Effector CD8-positive, alpha-beta T cell (primary cell): ENCODE data around the gene KLHL12.
A peak's percentile ranks its signal among the peaks of the same experiment; 100 is the strongest.
"Not testable (repeated sequence)": the region's sequence is repeated elsewhere in the genome, so short reads cannot be mapped to it uniquely, and the experiment has no call there.

Experiments used
- DNase-seq: peaks from one replicate; lab custom pipeline; 2025; lab: John Stamatoyannopoulos, UW

Gene KLHL12

DNA sequence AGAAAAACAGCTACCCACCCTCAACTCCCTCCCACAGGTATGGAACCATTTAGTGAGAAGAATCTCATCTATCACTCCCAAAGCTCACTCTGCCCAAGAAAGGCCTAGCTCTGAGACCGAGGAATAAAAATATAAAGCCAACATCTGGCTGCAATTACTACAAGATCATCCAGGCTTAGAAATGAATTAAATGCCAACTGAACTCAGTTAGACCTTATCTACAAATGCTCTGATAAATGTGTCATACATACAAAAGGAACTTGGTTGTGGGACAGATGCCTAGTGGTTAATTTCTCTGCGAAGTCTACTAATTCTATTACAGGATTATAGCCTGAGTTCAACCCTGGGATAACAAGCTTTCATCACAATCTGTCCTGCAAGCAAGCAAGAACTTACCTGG, 24.4 kb upstream of the KLHL12 start:
- DNase-seq, result no peak

DNA sequence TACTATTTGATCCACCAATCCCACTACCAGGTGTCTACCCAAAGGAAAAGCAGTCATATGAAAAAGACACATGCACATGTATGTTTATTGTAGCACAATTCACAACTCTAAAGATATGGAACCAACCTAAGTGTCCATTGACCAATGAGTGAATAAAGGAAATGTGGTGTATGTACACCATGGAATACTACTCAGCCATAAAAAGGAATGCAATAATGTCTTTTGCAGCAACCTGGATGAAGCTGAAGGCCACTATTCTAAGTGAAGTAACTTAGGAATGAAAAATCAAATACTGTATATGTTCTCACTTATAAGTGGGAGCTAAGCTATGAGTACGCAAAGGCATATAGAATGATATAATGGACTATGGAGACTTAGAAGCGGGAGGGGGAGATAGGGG, 18.4 kb upstream of the KLHL12 start:
- no peak for DNase-seq

DNA sequence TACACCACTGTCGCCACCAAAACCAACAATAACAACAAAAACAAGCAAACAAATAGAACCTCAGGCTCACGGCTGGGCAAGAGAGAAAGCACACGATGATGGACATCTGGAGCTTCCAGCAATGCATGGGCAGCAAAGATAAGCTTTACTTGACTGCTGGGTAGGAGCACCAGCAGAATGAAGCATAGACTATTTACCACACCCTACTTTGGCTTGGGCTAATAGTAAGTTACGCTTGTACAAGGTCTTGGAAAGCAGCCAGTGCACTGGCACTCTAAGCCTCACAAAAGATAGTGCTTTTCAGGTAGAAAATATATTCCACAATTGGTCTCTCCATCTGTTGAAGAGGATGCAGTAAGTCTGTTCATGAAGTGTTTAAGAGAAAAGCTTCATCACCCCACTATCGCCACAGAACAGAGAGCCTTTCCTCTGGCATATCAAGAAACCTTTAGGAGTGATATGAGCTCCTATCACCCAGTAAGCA, 17.4 kb upstream of the KLHL12 start:
- no peak for DNase-seq

DNA sequence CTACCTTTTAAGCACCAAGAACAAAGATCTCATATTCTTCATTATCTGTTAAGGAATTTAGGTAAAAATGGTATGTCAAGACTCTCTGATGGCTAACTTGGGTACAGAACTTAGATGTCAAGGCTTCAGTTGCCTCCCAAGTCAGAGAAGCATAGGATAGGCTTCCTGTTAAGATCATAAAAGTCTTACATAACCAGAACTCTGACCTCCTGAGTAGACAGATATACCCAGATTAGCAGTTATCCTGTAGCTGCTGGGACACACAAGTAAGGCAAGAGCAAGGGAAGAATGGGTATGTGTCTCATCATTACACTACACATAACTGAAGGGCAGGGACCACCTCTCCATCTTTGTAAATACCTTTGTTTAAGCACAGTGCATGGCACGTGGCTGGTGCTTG, 15.4 kb upstream of the KLHL12 start:
- no peak for DNase-seq

- no peak for DNase-seq
Observed at GRCh38 chr1:202941372-202941771, 14.3 kb upstream of the KLHL12 start.

- no peak for DNase-seq
Observed at GRCh38 chr1:202940561-202940960, 13.5 kb upstream of the KLHL12 start.

GRCh38 chr1:202938287-202938925, 11.4 kb upstream of the KLHL12 start:
- no peak for DNase-seq

DNA sequence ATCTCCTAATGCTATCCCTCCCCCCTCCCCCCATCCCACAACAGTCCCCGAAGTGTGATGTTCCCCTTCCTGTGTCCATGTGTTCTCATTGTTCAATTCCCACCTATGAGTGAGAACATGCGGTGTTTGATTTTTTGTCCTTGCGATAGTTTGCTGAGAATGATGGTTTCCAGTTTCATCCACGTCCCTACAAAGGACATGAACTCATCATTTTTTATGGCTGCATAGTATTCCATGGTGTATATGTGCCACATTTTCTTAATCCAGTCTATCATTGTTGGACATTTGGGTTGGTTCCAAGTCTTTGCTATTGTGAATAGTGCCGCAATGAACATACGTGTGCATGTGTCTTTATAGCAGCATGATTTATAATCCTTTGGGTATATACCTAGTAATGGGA, 9.4 kb upstream of the KLHL12 start:
- not testable (repeated sequence) for DNase-seq

GRCh38 chr1:202935844-202936243, 8.8 kb upstream of the KLHL12 start:
- DNase-seq, result no peak

GRCh38 chr1:202934755-202935154, 7.7 kb upstream of the KLHL12 start:
- no peak for DNase-seq

GRCh38 chr1:202932476-202932875, 5.4 kb upstream of the KLHL12 start:
- no peak for DNase-seq

- DNase-seq, result no peak
Observed at GRCh38 chr1:202923533-202923932, 3.5 kb downstream of the KLHL12 start.

- DNase-seq, result no peak
Observed at GRCh38 chr1:202919615-202920014, 7.4 kb downstream of the KLHL12 start.

- no peak for DNase-seq
Observed at GRCh38 chr1:202915146-202915545, 11.9 kb downstream of the KLHL12 start.

GRCh38 chr1:202912476-202912875, 14.6 kb downstream of the KLHL12 start:
- DNase-seq, result not testable (repeated sequence)

GRCh38 chr1:202909494-202909893, 17.5 kb downstream of the KLHL12 start:
- no peak for DNase-seq

DNA sequence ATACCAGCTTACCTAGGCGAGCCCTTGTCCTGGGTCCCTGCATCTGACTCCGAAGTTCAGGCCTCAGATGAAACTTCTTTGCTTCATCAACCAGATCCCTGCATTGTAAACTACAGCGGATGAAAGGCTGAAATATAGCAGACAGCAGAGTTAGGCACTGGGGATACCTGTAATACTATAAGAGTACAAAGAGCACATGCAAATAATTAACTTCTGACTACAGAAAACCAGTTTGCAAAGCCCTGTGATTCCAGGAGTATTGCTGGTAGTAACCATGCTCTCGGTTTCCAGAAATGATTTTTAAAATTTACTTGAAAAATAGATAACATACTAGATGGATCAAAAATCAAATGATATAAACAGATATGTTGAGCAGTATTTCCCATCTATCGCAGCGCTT, 18.0 kb downstream of the KLHL12 start:
- DNase-seq, result no peak

DNA sequence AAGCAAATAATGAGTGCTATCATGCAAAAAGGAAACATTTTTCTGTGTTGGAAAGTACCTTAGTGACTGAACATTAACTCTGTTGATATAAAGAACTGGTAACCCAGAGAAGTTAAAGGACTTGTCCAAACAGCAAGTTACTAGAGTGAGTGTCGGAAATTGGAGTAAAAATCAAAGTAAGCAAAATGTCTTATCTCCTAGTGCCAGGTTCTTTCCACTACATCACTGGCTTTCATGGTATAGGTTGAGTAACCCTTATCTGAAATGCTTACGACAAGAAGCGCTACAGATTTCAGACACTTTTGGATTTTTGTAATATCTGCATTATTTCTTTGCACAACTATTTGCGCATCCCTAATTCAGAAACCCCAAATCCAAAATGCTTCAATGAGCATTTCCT, 21.7 kb downstream of the KLHL12 start:
- no peak for DNase-seq

- DNase-seq, result not testable (repeated sequence)
Observed at GRCh38 chr1:202903808-202904207, 23.2 kb downstream of the KLHL12 start.

DNA sequence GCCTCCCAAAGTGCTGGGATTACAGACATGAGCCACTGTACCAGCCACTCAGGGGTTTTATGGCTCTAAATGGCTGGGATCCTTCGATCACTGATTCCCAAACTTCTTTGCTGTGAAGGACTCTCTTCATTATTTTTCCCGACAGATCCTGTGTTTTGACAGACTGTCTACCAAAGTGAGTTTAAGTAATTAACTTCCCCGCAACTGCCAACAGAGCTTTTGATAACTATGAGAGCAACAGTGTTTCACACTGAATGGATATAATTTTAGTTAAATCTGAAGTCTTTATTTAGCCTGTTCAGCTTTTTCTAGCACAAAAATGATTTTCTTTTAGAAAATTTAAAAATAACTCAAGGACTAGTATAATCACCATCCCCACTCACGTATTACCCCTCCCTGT, 25.5 kb downstream of the KLHL12 start:
- no peak for DNase-seq

- DNase-seq, result no peak
Observed at GRCh38 chr1:202892501-202892900, 34.5 kb downstream of the KLHL12 start.

- DNase-seq, result no peak
Observed at GRCh38 chr1:202890392-202890791, 36.6 kb downstream of the KLHL12 start.

GRCh38 chr1:202888531-202889360, 38.3 kb downstream of the KLHL12 start, which contains the start of gene RABIF:
RABIF (minus strand) TSS chr1:202889149; CDS start chr1:202889098, 51 bp downstream.
- DNase-seq, result peak; percentile 95
